ENCODE results near the gene PRR7.

GRCh38 chr5:177445052-177445916, 1.3 kb upstream of the PRR7 start:
- TF ChIP-seq POLR2A (IDR thresholded peaks at IDR 0.05) (no peak), POLR2AphosphoS5 (IDR thresholded peaks at IDR 0.05) (no peak), CTCF (IDR thresholded peaks at IDR 0.05) (no peak), EP300 (IDR thresholded peaks at IDR 0.05) (no peak)
